ENCODE data around the gene TYW5. TPM values are rescaled to one million over a fixed set of nuclear protein-coding genes. Genes with fewer than 3 reads are reported as not detected.

TYW5 gene
- total and polyA plus RNA-seq, 2 of the 13 experiments (the other 11 are each of a cell fraction or from before 2014, with no cell fraction given), result 8.3 to 14.6 TPM

- TF ChIP-seq IRF9 (CRISPR knock-in tag; IDR thresholded peaks at IDR 0.05; ENCODE audit: borderline replicate concordance) (peak; percentile 83; the same call in 1 of the 2 replicates), SMARCC2 (IDR thresholded peaks at IDR 0.05) (no peak), ZBTB42 (CRISPR knock-in tag; IDR thresholded peaks at IDR 0.05) (peak; percentile 83; the same call in 1 of the 2 replicates), POLR2AphosphoS2 (IDR thresholded peaks at IDR 0.05; ENCODE audit: low read depth, low read length) (peak; percentile 56; the same call in 1 of the 2 replicates), RARG (CRISPR knock-in tag; IDR thresholded peaks at IDR 0.05; ENCODE audit: low read depth) (no peak), NBN (conservative IDR thresholded peaks at IDR 0.05) (no peak), CEBPB (IDR thresholded peaks at IDR 0.05; ENCODE audit: borderline replicate concordance, low read depth, low read length) (no peak), GATAD1 (CRISPR knock-in tag; IDR thresholded peaks at IDR 0.05) (peak; percentile 86), ZBTB46 (CRISPR knock-in tag; IDR thresholded peaks at IDR 0.05; ENCODE audit: borderline replicate concordance) (no peak; the same call in 1 of the 2 replicates), ZNF704 (CRISPR knock-in tag; IDR thresholded peaks at IDR 0.05; ENCODE audit: borderline replicate concordance) (peak; percentile 96), ZNF121 (CRISPR knock-in tag; IDR thresholded peaks at IDR 0.05) (peak; percentile 38; the same call in 1 of the 2 replicates), PLRG1 (conservative IDR thresholded peaks at IDR 0.05) (no peak), ZNF777 (CRISPR knock-in tag; IDR thresholded peaks at IDR 0.05) (peak; percentile 77), RBM22 (optimal IDR thresholded peaks at IDR 0.05; ENCODE audit: low read length) (no peak), HNF1B (CRISPR knock-in tag; IDR thresholded peaks at IDR 0.05) (peak; percentile 51; the same call in 1 of the 2 replicates), ADNP (CRISPR knock-in tag; IDR thresholded peaks at IDR 0.05) (no peak), MATR3 (CRISPR knock-in tag; IDR thresholded peaks at IDR 0.05) (no peak), ZNF569 (CRISPR knock-in tag; IDR thresholded peaks at IDR 0.05; ENCODE audit: borderline replicate concordance) (no peak; the same call in 1 of the 2 replicates), ARNTL (CRISPR knock-in tag; IDR thresholded peaks at IDR 0.05) (0 out of 2 replicates have a peak, but pooled peaks have one; percentile 41), ZSCAN29 (CRISPR knock-in tag; conservative IDR thresholded peaks at IDR 0.05) (no peak; the same call in 1 of the 2 replicates), ZNF263 (CRISPR knock-in tag; IDR thresholded peaks at IDR 0.05) (peak; percentile 40; the same call in 1 of the 2 replicates), CC2D1A (CRISPR knock-in tag; IDR thresholded peaks at IDR 0.05) (no peak), ZNF670 (CRISPR knock-in tag; IDR thresholded peaks at IDR 0.05; ENCODE audit: borderline replicate concordance) (0 out of 2 replicates have a peak, but pooled peaks have one; percentile 37), ZNF570 (CRISPR knock-in tag; IDR thresholded peaks at IDR 0.05; ENCODE audit: borderline replicate concordance) (no peak; the same call in 1 of the 2 replicates)
Observed at GRCh38 chr2:199911052-199911876, 44.0 kb downstream of the TYW5 start, which contains the start of gene C2orf69 (continued).
